CD4-positive, alpha-beta T cell treated with Interleukin-12 subunit alpha and Interleukin-12 subunit beta, for 1 hour (primary cell): ENCODE data around the gene STEAP1B.

Experiments used
- DNase-seq: peaks from one replicate; pipeline ENCODE4 v3.0.0-alpha.2; 2020

Gene STEAP1B

DNA sequence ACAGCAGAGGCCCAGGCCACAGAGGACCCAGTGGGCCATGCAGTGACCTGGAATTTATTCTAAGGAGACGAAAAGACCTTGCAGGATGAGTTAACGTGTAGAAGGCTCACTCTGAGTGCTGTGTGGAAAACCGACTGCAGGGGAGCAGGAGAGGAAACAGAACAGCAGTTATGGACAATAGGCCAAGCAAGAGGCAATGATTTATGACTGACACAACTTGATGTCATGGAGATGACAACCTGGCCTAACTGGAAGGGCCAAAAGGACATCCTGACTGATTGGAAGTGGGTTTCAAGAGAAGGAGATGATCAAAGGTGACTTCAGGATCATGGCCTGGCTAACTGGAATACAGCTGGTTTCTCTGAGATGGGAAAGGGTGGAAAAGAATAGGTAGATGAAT lies 72.9 kb downstream of the STEAP1B start:
- no peak for DNase-seq

DNA sequence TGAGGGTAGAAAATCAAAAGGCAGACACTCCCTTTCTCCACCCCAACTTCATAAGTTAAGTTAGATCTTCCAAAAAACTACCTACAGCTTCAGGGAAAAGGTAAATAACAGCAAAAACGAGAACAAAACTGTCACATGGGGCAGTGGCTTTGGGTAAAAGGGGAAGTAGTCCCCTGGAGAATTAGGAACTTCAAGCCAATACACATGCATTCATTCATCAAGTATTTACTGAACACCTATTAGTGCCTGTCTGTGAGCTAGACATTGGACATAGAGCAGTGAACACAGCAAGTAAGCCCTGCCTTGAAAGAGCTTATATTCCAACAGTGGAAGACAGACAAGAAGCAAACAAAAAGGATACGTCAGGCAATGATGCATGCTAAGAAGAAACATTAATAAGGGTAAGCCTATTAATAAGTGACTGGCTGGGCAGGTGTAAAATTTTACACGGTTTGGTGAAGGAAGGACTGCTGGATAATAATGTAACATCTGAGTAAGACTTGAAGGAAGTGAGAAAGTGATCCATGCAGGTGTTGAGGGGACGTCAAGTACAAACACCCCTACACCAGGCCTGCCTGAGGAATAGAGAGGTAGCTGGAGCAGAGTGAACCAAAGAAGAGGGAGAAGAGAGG lies 73.4 kb downstream of the STEAP1B start:
- no peak for DNase-seq

DNA sequence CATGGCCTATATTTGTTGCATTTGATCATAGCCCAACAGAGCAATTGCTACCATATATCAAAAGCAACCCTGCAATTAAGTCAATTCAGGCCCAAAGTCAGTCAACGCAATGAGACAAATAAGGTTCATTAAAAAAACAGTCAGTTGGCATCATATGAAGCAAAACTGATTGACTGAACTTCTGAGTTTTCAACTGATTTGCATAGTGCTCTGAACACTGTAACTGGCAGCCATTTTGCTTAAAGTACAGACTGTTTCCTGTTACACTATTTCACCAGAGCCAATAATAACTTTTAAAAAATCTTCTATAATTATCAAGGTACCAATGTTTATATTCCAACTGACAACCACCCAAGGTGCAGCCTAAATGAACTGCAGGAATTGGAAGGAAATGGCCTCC lies 74.6 kb downstream of the STEAP1B start:
- DNase-seq, result no peak

DNA sequence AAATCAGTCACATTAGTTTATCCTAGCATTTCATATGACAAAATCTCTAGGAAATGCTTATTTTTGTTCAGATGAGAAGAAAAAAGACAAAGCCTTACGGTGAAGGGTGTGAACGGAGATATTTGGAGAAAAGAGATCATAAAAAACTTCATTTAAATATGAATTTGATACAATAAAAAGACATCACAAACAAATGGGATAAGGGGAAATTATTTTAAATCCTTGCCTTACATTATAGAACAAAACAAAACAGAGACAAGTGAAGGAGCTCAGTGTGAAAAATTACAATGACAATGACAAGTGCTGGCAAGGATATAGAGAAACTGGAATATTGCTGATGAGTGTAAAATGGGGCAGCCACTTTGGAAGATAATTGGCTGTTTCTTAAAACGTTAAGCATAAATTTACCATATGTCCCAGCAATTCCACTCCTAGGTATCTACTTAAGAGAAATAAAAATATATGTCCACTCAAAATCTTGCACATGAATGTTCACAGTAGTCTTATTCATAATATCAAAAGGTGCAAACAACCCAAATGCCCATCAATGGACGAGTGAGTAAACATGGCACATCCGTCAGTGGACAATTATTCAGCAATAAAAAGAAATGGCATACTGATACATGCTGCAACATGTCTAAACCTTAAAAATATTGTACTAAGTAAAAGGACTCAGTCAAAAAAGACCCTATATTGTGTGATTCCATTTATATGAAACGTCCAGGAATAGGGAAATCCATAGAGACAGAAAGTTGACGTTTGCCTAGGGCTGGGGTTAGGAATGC lies 77.0 kb downstream of the STEAP1B start:
- no peak for DNase-seq

DNA sequence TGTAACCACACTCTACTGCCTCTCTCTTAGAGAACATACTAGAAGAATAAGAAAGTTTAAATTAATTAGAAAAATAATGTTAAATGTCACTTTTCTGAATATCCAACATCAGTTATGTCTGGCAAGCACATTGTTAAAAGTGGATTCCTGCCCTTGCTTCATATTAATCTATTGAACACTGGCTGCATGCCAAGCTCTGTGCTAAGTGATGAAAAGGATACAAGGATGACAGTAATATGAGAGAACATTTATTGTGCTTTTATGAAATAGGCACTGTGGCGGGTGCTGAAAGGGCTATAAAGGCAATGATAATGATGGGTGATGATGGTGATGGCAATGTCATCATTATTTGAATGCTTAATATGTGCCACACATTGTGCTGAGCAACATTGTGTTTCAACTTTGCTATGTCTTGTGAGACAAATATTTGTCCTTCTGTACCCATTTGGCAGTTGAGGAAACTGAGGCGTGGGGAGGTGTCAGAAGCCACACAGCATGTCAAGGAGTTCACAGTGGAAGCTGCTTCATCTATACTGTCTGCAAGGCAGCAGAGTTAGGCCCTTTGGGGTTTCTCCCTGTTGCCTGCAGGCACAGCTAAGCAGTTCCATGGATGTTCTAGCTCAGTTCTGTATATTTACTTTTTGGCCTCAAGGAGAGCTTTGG lies 78.9 kb downstream of the STEAP1B start:
- DNase-seq, result no peak

DNA sequence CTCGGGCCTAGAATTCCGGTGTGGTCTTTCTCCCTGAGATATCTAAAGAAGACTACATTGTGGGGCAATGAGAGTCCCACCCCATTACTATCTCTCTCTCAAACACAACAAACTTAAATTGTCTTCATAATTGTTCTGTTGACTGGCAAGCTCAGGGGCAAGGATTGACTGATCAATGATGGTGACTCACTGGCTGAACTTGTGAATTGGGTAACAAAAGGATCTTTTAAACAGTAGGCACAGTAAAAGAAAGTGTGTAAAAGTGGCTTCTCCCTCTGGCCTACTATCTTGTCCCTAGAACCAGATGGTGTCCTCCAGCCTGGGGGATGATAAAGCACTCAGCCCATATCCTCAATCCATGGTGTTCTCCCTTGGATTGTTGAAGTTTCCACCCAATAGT lies 80.0 kb downstream of the STEAP1B start:
- DNase-seq, result no peak

DNA sequence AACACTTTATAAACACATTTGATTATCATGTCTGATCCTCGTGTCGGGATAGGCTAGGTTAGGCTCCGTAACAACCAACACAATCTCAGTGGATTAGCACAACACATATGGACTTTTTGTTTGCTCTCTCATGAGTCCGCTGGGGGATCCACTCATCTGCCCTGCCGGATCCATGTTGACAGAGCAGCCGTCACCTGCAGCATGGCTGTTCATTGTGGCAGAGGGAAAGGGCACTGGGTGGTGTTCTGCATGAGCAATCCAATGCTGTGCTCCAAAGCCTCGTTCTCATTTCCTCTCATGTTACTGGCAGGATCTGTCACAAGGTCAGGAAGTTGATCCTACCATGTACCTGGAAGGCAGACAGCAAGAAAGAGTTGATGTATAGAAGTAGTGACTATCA lies 80.5 kb downstream of the STEAP1B start:
- no peak for DNase-seq

DNA sequence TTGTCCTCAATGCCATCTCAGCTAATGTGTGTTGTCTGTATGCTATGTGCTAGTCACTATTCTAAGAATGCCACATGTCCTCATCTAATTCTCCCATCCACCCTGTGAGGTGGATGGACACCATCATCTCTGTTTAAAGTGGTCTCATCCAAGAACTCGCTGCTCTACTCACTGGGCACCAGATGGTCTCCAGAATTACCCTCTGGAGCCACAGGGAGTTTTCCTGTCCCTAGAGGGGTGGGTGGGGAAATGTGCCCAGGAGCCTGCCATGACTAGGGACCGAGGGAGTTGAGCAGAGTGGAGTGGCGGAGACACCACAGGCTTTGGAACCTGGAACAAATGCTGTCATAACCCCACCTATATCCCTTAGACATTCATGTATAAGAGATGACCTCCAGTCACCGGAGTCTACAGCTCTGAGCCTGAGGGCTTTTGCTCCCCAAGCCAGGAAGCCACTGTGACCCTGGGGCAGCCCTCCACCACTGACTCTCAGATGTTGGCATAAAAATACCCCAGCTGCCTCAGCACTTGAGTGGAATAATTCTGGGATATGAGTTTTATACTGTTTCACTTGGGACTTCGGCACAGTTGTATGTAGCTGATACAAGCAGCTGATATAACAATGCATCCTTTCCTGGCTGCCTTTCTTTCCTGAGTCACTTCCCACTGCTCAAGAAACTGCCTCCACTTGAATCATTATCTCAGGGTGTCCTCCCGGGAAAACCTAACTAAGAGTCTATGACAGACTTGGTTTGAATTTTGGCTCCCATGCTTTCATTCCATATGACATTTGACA lies 81.5 kb downstream of the STEAP1B start:
- DNase-seq, result no peak

DNA sequence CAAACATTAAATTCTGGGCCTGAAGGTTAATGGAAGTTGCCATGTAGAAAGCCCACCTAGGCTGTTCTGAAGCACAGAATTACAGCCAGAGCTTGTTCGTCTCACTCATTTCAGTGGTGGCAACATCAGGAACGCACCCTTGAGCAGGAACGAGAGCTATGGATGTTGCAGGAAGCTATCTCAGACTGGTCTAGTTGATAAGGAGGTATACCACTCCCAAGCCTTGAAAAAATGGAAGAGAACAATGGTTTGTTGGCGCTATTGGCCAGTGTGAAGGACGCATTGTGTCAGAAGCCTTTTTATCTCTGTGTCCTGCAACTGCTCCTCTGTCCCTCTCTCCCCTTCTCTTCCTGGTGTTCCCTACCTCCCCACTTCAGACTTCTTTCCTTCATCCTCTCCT lies 82.1 kb downstream of the STEAP1B start:
- no peak for DNase-seq

DNA sequence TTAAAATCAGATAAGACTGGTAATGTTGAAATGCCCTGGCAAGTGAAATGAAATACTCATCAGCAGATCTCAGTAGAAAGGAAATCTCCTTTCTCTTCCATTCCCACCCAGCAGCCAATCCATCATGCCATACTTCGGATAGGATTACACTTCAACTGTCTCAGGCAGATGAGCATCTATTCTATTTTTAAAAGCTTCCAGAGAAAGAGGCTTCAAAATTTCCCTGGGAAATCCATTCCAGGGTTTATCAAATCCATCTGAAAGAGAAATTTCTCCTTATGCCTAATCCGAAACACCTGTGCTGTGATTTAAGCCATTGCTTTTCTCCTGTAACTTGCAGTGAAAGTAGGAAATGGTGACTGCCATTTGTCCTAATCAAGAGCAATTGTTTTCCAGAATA lies 82.6 kb downstream of the STEAP1B start:
- no peak for DNase-seq

DNA sequence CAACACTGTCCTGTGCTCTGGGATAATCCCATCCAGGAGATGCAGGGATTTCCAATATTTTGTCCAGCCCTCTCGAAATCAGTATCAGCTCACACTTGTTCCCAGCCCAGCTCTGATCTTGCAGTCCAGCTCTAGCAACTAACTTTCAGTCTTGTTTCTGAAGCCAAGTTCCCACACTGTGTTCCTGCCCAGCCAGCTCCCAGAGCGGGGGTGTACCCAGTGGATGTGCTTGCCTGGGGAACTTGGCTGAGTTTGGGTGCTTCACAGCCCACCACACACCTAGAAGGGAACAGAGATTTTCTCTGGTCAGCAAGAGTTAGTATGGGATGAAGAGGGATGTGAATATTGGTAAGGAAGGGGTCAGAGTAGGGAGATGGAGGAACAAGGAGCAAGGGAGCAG lies 85.6 kb downstream of the STEAP1B start:
- no peak for DNase-seq

DNA sequence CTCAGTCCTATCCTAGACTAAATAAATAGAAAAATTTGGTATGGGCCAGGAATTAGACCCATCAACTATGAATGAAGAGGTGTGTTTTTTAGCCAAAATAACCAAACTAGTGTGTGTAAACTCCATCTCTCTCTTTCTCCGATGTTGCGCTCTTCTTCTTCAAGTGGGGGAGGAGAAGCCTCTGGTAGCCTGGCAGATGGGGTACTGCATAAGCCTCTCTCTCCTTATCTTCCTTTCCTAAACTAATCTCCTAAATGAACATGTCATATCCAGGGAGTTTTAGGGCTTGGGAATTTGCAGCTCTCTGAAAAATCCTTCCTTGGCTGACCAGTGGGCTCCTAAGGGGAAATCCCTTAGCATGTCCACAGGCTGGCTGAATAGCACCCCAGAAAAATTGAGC lies 86.8 kb downstream of the STEAP1B start:
- DNase-seq, result no peak

DNA sequence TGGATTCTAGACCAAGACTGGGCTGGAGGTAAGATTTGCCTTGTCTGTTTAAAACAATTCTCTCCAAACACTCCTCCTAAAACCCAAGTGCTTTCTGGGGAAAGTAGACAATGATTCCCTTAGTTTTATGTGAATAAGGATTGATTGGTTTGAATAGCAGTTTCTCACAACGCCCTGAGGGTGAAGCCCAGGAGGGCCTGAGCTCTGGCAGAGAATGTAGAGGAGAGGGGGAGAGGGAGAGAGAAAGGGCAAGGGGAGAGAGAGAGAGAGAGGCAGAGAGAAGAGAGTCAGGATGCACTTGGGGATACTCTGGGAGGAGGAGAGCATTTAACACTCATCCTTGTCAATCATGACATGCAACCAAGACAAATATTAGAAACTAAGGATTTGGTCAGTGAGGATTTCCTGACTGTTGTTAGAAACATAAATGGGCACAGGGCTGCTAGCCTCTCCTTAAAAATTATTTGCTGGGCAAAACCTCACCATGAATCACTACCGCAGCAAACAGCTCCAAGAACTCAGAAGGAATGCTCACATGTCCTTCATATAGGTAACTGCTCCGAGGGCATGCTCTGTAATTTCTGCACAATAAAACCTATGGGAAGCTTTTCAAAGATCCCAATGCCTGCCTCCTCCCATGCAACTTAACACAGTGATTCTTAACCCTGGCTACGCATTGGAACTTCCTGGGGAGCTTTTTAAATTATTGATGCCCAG lies 87.9 kb downstream of the STEAP1B start:
- no peak for DNase-seq

DNA sequence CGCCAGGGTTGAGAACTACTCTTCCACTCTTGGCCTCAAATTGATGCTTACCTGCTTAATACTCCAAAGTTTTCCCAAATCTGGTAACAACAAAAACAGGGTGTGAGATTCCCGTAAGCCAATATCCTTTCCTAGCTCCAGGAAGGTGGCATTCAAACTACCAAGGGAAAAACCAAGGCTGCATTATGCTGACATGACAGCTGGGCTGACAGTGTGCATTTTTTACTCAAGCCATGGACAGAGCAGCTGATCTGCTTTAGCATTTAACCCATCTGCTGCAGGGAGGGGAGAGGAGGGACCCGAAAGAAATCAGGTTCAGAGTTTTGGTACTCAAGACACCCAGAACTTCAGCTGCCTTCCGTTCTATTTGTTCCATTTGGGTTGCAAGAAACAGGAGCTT lies 93.3 kb downstream of the STEAP1B start:
- DNase-seq, result no peak

DNA sequence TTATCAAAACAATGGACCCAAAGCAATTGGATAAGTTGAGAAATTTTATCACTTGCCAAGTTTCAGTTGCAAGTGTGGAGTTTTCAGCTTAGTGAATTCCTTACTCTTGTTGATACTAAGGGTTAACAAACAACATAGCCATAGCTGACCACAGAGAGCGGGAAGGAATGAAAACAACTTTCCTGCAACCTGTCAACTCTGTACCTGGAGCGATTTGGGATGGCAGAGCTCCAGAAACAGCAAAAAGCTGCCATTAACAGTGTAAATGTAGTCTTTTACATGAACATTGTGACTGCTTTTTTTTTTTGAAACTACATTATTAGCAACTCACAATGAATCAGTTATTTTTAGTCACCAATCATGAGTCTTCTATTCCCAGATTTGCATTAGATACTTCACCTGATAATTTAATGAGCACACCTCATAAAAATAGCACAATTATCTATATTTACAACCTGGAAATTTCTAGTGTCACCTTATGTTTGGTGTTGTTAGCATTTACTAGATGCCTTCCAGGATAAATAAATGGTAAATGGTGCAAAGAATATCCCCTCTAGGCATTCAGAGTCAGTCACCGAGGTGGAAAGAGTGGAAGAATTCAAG lies 95.5 kb downstream of the STEAP1B start:
- no peak for DNase-seq

DNA sequence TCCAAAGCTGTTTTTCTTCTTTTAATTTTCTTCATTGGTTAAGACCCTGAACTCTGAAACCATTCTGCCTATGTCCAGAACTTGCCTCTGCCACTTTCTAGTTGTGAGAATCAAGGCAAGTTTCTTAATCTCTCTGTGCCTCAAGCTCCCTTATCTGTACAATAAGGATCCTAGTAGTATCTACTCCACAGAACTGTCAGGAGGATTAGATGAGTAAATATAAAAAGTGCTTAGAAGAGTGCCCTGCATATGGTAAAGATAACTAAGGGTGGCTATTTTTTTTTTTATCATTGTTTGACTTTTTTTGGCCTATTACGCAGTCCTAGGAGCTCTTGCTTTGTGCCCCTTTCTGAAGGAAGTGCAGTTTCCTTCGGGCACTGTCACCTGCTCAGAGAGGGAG lies 96.6 kb downstream of the STEAP1B start:
- no peak for DNase-seq

DNA sequence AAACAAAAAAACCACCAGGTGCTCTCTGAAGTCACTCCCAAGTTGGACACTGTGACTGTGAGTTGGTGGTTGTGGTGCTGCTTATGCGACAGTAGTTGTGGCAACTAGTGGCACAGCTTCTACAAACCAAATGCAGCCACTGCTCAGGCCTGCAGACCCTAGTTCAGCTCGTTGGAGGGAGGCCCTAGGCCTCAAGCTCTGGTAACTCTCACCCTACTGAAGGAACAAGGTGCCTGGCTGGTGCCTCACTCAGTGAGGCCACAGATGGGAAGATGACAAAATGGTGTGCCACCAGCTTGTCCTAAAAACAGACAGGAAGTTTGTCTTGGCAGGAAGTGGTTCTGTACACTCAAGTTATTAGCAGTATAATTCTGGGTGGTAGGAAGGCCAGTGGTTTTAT lies 97.7 kb downstream of the STEAP1B start:
- peak; percentile 1 for DNase-seq

DNA sequence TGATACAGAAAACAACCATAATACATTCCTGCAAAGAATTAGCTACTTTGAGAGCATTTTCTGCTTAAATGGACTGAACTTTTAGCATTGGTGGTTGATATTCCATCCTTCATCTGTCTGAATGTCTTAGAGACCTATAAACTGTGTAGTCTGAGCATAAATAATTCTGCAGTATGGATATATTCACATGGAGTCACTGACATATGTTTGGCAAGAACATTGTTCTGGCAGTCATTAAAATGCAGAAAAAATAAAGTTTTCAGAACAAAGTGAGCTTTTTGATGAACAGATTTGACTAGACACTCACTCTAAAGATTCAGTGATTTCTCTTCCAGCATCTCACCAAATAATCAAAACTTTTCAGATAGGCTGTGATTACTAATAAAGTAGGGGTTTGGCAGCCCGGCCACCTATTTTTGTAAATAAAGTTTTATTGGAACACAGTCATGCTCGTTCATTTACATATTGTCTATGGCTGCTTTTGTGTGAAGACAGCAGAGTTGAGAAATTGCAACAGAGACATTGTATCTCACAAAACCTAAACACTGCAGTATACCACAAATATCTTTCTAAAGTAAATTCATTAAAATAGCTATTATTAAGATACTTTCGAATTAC lies 98.9 kb downstream of the STEAP1B start:
- DNase-seq, result no peak

DNA sequence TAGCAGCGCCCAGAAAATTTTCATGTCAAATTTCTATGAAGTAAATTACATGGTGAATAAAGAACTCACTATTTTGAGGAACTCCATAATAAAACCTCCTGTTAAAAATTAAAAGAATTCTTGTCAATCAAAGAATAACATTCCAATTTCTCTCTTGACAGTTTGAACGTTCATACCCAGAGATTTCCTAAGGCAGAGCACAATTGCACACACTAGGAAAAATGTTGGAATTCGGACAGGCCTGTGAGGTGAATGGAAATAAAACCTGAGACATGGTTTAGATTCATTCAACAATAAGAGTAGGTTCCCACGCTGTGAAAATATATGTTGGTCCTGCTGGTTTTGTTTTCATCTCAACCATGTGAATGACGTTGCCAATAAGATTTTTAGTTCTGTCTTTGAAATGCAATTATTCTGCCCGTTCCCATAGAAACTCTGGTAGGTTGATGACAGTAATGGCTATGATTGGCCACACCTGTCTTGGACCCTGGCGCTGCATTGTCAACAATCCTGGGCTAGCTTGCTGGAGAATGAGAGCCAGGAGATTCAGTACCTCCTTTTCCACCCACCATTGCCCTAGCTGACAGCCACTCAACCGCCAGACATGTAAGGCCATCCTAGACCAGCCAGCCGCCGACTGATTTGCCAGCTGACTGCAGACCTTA lies 99.7 kb downstream of the STEAP1B start:
- no peak for DNase-seq

DNA sequence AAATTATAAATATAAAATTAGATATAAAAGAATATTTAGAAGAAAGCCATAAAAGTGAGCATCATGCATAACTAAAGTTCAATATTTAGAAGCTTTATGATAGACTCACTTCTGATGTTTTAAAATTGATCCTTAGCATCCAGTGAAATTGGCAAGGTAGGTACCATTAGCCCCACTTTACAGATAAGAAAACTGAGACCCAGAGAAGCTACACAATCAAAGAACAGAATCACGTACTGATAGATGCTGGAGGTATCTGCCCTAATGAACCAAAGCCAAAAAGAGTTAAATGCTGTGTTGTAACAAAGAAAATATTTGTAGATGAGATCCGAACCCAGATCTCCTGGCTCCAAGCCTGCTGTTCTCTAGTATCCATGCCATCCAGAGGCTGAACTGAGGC lies 100.4 kb downstream of the STEAP1B start:
- no peak for DNase-seq

DNA sequence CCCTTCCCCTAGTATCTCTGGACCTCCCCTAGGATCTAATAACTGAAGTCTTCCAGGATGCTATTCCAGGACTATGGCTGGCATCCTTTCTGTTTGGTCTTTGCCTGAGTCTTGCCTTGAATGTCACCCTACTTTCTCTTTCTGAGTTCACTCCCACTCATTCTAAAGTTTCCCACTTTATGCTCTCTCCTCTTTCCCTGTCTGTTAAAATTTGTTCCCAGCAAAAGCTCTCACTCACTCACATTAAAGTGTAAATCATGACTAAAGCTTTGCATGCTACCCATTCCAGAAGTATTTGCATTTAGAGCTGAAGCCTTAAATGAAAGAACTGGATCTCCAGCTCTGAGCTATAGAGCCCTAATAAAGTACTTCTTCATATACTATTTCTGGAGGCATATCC lies 100.9 kb downstream of the STEAP1B start:
- DNase-seq, result no peak
